K562 (cell line): Measurements from ENCODE around the gene CUL3. TPM values are rescaled to one million over a fixed set of nuclear protein-coding genes. Genes with fewer than 3 reads are reported as not detected.
A peak's percentile ranks its signal among the peaks of the same experiment; 100 is the strongest.
"Not testable (repeated sequence)": the region's sequence is repeated elsewhere in the genome, so short reads cannot be mapped to it uniquely, and the experiment has no call there.

Experiments
- ATAC-seq: fragments of 200-7000 bp; cut with Tn5 transposase; 3 replicates; pipeline ENCODE4 v1.9.1; 2020; ENCODE audit warnings: moderate library complexity
- BruUV-seq: library from RNA; stranded (reverse); fragments of 400-500 nt; replicated peaks from 2 replicates; lab custom pipeline; 2021; lab: Mats Ljungman, UMichigan
- CTCF ChIA-PET: fragments of 300-600 bp; formaldehyde crosslinking; extraction: SDS; loops from one replicate; lab custom pipeline; 2021; ENCODE audit warnings: low intra/inter-chr PET ratio; lab: Yijun Ruan, JAX
- POLR2A ChIA-PET: fragments of 300-600, 350-650 bp; sonication (Branson Sonifier 250); formaldehyde crosslinking; extraction: SDS; loops from one replicate; lab custom pipeline; 2021; ENCODE audit warnings: antibody characterized with exemption, inconsistent platforms; lab: Yijun Ruan, JAX
- DNase-seq, 4 experiments: peaks; one replicate each; pipeline versions ENCODE4 v3.0.0 to v3.0.0-alpha.2; 2011 to 2018; ENCODE audit warnings: low spot score in 3 of 4, mixed read lengths in 3 of 4; ENCODE audit errors: extremely low read depth in 1 of 4
- FAIRE-seq: peaks from 2 replicates; lab custom pipeline; 2011; peaks lifted over from hg19 to GRCh38; lab: Jason Lieb, UNC
- H2AFZ ChIP-seq: 2 replicates; pipeline ENCODE4 v1.6.0; 2011; ENCODE audit warnings: low read depth, low read length, control low read depth, inconsistent platforms
- H3K27ac ChIP-seq: fragments of 200-600 bp; 3 replicates; pipeline ENCODE4 v1.8.0; 2011; ENCODE audit warnings: low read depth, mild to moderate bottlenecking, control low read depth, inconsistent platforms, low read length, moderate library complexity, mixed read lengths; ENCODE audit errors: extremely low read depth
- H3K27me3 ChIP-seq, 2 experiments: fragments of 300-600 bp in 1 of 2; 2 replicates in 1 of 2; 3 replicates in 1 of 2; pipeline versions ENCODE4 v1.6.0 to v1.8.0; 2011; ENCODE audit warnings: inconsistent platforms in 2 of 2, low read length in 2 of 2, mild to moderate bottlenecking in 1 of 2, mixed read lengths in 1 of 2, moderate library complexity in 1 of 2; ENCODE audit not compliant: control insufficient read depth in 2 of 2, insufficient read depth in 2 of 2
- H3K36me3 ChIP-seq: fragments of 300-600 bp; 3 replicates; pipeline ENCODE4 v1.8.0; 2011; ENCODE audit warnings: mild to moderate bottlenecking, low read length, inconsistent platforms; ENCODE audit not compliant: control insufficient read depth, insufficient read depth
- H3K4me1 ChIP-seq, 2 experiments: fragments of 200-600 bp in 1 of 2; replicated peaks in 1 of 2; 2 replicates in 1 of 2; 3 replicates in 1 of 2; pipeline versions ENCODE4 v1.5.1 to v1.8.0; 2011; ENCODE audit warnings: inconsistent platforms in 2 of 2, low read length in 2 of 2, mild to moderate bottlenecking in 1 of 2, mixed read lengths in 1 of 2, moderate library complexity in 1 of 2; ENCODE audit not compliant: control insufficient read depth in 2 of 2, insufficient read depth in 2 of 2
- H3K4me2 ChIP-seq: 2 replicates; pipeline ENCODE4 v1.6.1; 2011; ENCODE audit warnings: low read length, control low read depth, inconsistent platforms, mixed read lengths; ENCODE audit not compliant: insufficient read depth
- H3K4me3 ChIP-seq: fragments of 200-600 bp; sonication (generic), shearing (Covaris generic); 2 replicates; pipeline ENCODE4 v1.5.1; 2016; ENCODE audit warnings: control low read depth, inconsistent platforms
- H3K79me2 ChIP-seq: fragments of 200-600 bp; 3 replicates; pipeline ENCODE4 v1.8.0; 2011; ENCODE audit warnings: low read length, inconsistent platforms; ENCODE audit not compliant: control insufficient read depth, insufficient read depth
- H3K9ac ChIP-seq, 2 experiments: 2 replicates each; pipeline versions ENCODE4 v1.6.0 to v1.6.1; 2011; ENCODE audit warnings: low read depth in 2 of 2, low read length in 2 of 2, control low read depth in 1 of 2, inconsistent platforms in 1 of 2, mild to moderate bottlenecking in 1 of 2, mixed read lengths in 1 of 2; ENCODE audit not compliant: insufficient read depth in 1 of 2
- H3K9me1 ChIP-seq: one replicate; pipeline ENCODE4 v1.6.0; 2011; ENCODE audit warnings: inconsistent platforms, mild to moderate bottlenecking, low read length, moderate library complexity; ENCODE audit not compliant: control insufficient read depth, insufficient read depth
- H3K9me3 ChIP-seq: replicated peaks from 2 replicates; pipeline ENCODE4 v1.5.1; 2011; ENCODE audit warnings: low read depth, low read length, inconsistent platforms; ENCODE audit not compliant: control insufficient read depth, insufficient read depth
- H4K20me1 ChIP-seq: replicated peaks from 2 replicates; pipeline ENCODE4 v1.6.1; 2011; ENCODE audit warnings: low read length, inconsistent platforms, mixed read lengths; ENCODE audit not compliant: control insufficient read depth, insufficient read depth
- GATAD2B ChIP-seq: fragments of 450-650 bp; IDR thresholded peaks from 2 replicates; pipeline ENCODE4 v1.6.1; 2017; ENCODE audit warnings: mild to moderate bottlenecking, borderline replicate concordance
- HMGXB4 ChIP-seq: sonication (generic); formaldehyde crosslinking; IDR thresholded peaks from 2 replicates; pipeline ENCODE4 v1.8.1; 2023; ENCODE audit warnings: mild to moderate bottlenecking, missing genetic modification reagents
- IRF2 ChIP-seq: sonication (generic); formaldehyde crosslinking; IDR thresholded peaks from 2 replicates; pipeline ENCODE4 v1.8.1; 2022; ENCODE audit warnings: mild to moderate bottlenecking, missing genetic modification reagents
- MEF2D ChIP-seq: conservative IDR thresholded peaks from 2 replicates; pipeline ENCODE4 v1.6.1; 2016; ENCODE audit warnings: low read depth, missing genetic modification characterization, missing compliant biosample characterization
- NFRKB ChIP-seq: fragments of 450-650 bp; IDR thresholded peaks from 2 replicates; pipeline ENCODE4 v1.6.1; 2016; ENCODE audit warnings: low read depth
- RAD21 ChIP-seq, 2 experiments: fragments of 250-450 bp in 1 of 2; fragments of 450-650 bp in 1 of 2; sonication (Bioruptor Pico) in 1 of 2; formaldehyde crosslinking in 1 of 2; IDR thresholded peaks in 1 of 2; conservative IDR thresholded peaks in 1 of 2; 2 replicates each; pipeline versions ENCODE4 v1.4.0 to v1.8.0; 2020 to 2022; ENCODE audit warnings: mild to moderate bottlenecking in 2 of 2, moderate library complexity in 1 of 2
- TCF15 ChIP-seq: fragments of 250-450 bp; sonication (Bioruptor Pico); IDR thresholded peaks from 2 replicates; pipeline ENCODE4 v1.8.0; 2022; ENCODE audit warnings: moderate library complexity, mild to moderate bottlenecking, inconsistent platforms
- WGBS: fragments of 100-300 bp; shearing (Covaris generic); methylation state at CpG from one replicate; pipeline ENCODE4 v1.1.6; 2016; ENCODE audit warnings: low coverage, mixed read lengths; ENCODE audit not compliant: insufficient coverage; ENCODE audit errors: missing lambda C conversion rate; 5-methylcytosine and 5-hydroxymethylcytosine counted together
- in situ Hi-C: fragments of 300-500 bp; cut with MboI; formaldehyde crosslinking; loops from 4 replicates; pipeline ENCODE4 v1.15.0; 2018; ENCODE audit warnings: inconsistent platforms, mixed read lengths
- intact Hi-C: fragments of 100-400 bp; cut with micrococcal nuclease; formaldehyde crosslinking; loops from 2 replicates; pipeline ENCODE4 v1.14.2; 2022
- polyA plus RNA-seq, 8 experiments: library from polyadenylated mRNA; depleted of rRNA in 4 of 8; stranded (reverse) in 5 of 8; unstranded in 3 of 8; fragments of >200 nt; fragmentation: Nextera tagmentation in 2 of 8; fragmentation: Illumina TruSeq in 1 of 8; extraction: Ambion mirVana in 2 of 8; extraction: Trizol in 1 of 8; gene quantifications; 2 replicates each; pipeline versions ENCODE4 v1.2.1 to v1.2.3, GENCODE V29; 2011 to 2014; ENCODE audit warnings: inconsistent platforms in 1 of 8, missing spikeins in 1 of 8
- total RNA-seq, 7 experiments: library from RNA; depleted of rRNA in 6 of 7; stranded (reverse); fragments of >200 nt in 6 of 7; fragmentation: Illumina TruSeq in 2 of 7; extraction: Trizol in 2 of 7; gene quantifications; 2 replicates each; pipeline versions ENCODE4 v1.2.1 to v1.2.3, GENCODE V29; 2011 to 2021; ENCODE audit warnings: low replicate concordance in 1 of 7
- TF ChIP-seq, protein P1 (sequence below): sonication (generic); formaldehyde crosslinking; IDR thresholded peaks from 2 replicates; pipeline ENCODE4 v1.8.1; 2023; ENCODE audit warnings: mild to moderate bottlenecking, missing genetic modification reagents

The CUL3 gene
- total and polyA plus RNA-seq, 9 of the 15 experiments (the other 6 are each of a cell fraction or from before 2014, with no cell fraction given): 31.5 to 71.9 (median 56.4) TPM

- H3K27ac ChIP-seq, in situ Hi-C loops, H3K27me3 ChIP-seq, intact Hi-C loops, H3K4me2 ChIP-seq, POLR2A ChIA-PET, CTCF ChIA-PET, ATAC-seq, H2AFZ ChIP-seq, H3K4me1 ChIP-seq, BruUV-seq, H3K4me3 ChIP-seq, H3K9me3 ChIP-seq, H3K9ac ChIP-seq, FAIRE-seq, DNase-seq, H3K9me1 ChIP-seq, H4K20me1 ChIP-seq: not testable (repeated sequence)
- TF ChIP-seq, protein P1, sequence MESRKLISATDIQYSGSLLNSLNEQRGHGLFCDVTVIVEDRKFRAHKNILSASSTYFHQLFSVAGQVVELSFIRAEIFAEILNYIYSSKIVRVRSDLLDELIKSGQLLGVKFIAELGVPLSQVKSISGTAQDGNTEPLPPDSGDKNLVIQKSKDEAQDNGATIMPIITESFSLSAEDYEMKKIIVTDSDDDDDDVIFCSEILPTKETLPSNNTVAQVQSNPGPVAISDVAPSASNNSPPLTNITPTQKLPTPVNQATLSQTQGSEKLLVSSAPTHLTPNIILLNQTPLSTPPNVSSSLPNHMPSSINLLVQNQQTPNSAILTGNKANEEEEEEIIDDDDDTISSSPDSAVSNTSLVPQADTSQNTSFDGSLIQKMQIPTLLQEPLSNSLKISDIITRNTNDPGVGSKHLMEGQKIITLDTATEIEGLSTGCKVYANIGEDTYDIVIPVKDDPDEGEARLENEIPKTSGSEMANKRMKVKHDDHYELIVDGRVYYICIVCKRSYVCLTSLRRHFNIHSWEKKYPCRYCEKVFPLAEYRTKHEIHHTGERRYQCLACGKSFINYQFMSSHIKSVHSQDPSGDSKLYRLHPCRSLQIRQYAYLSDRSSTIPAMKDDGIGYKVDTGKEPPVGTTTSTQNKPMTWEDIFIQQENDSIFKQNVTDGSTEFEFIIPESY: peak; percentile 85
- Histone ChIP-seq H3K79me2 (peaks cover 57% of the 10 kb centered on the region), H3K36me3 (peaks cover 17% of the 10 kb centered on the region; the same call in 2 of the 3 replicates)
- 88% methylated on average over 5 of the region's 10 CpGs for WGBS
Measured at GRCh38 chr2:224516393-224516792, 68.8 kb downstream of the CUL3 start.

GRCh38 chr2:224513991-224514390 lies 71.2 kb downstream of the CUL3 start:
- Histone ChIP-seq H3K4me3 (no peak overlapping the region), H3K79me2 (peaks cover 33% of the 10 kb centered on the region), H3K27ac (no peak overlapping the region), H3K27me3 (no peaks in the 10 kb centered on the region), H3K9me3 (no peaks in the 10 kb centered on the region), H2AFZ (no peak overlapping the region), H3K9ac (no peak overlapping the region), H3K4me1 (no peaks in the 10 kb centered on the region), H3K36me3 (peaks cover 20% of the 10 kb centered on the region; the same call in 2 of the 3 replicates), H3K9me1 (no peaks in the 10 kb centered on the region), H4K20me1 (no peaks in the 10 kb centered on the region), H3K4me2 (no peak overlapping the region)
- intact Hi-C loops (no loop called here), in situ Hi-C loops (no loop called here)
- BruUV-seq: no TSS peak
- FAIRE-seq (no peak), DNase-seq (no peak), ATAC-seq (no peak)
- POLR2A ChIA-PET: no interaction called here
- CTCF ChIA-PET: no interaction called here
- WGBS: 94% methylated on average over 2 of the region's 3 CpGs
- TF ChIP-seq RAD21 (CRISPR knock-in tag; conservative IDR thresholded peaks at IDR 0.05 in 1 of 2, IDR thresholded peaks at IDR 0.05 in 1 of 2) (no peak), HMGXB4 (no peak), IRF2 (CRISPR knock-in tag) (no peak), GATAD2B (no peak), MEF2D (tag) (no peak), TCF15 (CRISPR knock-in tag) (no peak), NFRKB (no peak)
